Coronary artery (tissue), 2 donors: ENCODE measurements around the gene HNRNPUL1.

Experiments
- DNase-seq: peaks from one replicate; pipeline ENCODE4 v3.0.0-alpha.2; 2017; ENCODE audit warnings: low spot score
- H3K27ac ChIP-seq, 2 donors: fragments of 200-600 bp; sonication (generic); one replicate each; pipeline ENCODE4 v1.5.1; 2016 to 2019
- H3K4me3 ChIP-seq: fragments of 200-600 bp; sonication (generic); 2 replicates; pipeline ENCODE4 v1.5.1; 2016; ENCODE audit warnings: mild to moderate bottlenecking, moderate library complexity
- TF ChIP-seq, protein P1 (sequence below): fragments of 200-600 bp; sonication (generic); IDR thresholded peaks from one replicate; pipeline ENCODE4 v1.5.1; 2019; ENCODE audit warnings: antibody characterized with exemption

HNRNPUL1 gene

DNA sequence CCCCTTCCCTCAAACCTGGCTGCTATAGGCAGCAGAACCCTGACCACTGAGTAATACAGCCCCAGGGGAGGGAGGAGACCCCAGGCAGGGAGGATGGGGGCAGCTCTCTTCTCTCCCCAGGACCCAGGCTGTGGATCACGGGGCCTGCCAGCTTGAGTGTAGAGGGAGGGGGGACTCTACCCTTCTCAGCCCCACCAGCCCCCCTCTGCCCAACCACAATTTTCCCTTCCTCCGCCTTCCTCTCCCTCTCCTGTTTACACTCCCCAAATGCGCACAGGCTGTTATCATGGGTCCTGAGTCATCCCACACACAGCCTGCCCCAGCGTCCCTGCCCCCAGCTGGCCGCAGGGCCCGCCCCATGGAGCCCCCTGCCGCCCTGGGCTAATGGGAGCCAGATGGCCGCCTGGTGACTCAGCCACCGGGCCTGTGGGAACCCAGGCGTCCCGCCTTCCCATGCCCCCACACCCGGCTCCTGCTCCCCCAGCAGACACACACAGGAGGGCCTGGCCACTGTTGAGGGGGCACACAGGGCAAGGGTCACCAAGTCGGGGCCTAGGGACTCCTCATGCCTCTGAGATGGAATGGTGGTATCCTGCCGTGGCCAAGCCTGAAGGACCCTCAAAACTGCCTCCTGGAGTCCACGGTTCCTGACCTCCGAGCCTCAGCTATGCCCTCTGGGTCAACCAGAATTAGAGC, 59.4 kb downstream of the HNRNPUL1 start:
- peak; percentile 94 for DNase-seq
- TF ChIP-seq, protein P1, sequence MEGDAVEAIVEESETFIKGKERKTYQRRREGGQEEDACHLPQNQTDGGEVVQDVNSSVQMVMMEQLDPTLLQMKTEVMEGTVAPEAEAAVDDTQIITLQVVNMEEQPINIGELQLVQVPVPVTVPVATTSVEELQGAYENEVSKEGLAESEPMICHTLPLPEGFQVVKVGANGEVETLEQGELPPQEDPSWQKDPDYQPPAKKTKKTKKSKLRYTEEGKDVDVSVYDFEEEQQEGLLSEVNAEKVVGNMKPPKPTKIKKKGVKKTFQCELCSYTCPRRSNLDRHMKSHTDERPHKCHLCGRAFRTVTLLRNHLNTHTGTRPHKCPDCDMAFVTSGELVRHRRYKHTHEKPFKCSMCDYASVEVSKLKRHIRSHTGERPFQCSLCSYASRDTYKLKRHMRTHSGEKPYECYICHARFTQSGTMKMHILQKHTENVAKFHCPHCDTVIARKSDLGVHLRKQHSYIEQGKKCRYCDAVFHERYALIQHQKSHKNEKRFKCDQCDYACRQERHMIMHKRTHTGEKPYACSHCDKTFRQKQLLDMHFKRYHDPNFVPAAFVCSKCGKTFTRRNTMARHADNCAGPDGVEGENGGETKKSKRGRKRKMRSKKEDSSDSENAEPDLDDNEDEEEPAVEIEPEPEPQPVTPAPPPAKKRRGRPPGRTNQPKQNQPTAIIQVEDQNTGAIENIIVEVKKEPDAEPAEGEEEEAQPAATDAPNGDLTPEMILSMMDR = no peak
- peak overlapping the region; percentile 15 for H3K4me3 ChIP-seq
- H3K27ac ChIP-seq = peak overlapping the region; percentile 87 to 95

DNA sequence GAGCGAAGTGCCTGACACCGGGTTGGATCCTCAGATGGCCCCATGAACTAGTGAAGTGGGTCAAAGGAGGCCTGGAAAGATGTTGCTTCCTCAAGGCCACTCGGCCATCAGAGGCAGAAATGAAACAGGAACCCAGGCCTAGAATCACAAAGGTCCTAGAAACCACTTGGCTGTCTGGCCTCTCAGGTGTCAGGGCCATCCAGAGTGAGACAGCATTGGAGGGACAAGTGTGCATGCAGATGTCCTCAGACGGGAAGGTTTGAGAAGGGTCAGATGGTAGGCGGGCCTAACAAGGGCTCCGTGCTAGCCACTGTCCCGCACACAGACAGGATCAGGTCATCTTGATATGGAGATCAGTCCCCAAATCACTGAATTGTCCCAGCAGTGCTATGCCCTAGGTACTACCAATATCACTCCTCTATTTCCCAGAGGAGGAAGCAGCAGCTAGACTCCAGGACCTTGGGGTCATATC, 60.1 kb downstream of the HNRNPUL1 start:
- TF ChIP-seq, protein P1 = no peak
- H3K4me3 ChIP-seq = no peak overlapping the region
- peak overlapping the region; percentile 87 to 95 for H3K27ac ChIP-seq
- DNase-seq = no peak

DNA sequence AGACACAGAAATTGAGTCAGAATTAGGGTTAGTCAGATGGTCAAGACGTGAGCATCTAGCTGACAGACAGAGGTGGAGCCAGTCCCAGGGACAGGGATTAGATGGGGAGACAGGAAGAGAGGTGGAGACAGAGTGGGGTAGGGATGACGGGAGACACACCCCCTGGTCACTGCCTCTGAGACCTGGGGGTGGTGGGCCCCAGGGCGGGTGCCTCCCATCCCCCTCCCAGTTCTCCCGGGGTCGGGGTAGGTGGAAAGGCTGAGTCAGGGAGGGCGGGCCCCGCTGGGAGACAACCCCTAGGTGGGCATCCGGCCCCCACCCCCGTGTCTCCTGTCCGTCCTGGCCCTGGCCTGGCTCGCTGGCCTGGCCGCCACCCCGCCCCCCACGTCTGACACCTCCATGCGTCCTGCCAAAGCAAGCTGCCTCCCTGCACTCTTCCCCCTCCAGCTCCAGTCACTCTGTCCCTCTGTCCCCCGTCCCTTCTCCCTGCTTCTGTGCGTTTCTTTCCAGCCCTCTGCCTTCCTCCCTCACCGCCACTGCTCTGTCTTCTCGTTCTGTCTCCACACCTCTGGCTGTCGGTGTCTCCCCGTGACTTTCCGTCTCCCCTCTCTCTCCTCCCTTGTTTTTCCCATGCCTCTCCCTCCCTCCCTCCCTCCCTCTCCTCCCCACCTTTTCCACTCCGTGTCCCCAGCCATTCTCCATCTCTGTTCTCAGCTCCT, 60.9 kb downstream of the HNRNPUL1 start:
- Histone ChIP-seq H3K27ac (peak overlapping the region; percentile 87 to 95), H3K4me3 (peak overlapping the region; percentile 58)
- peak; percentile 90 for DNase-seq
- TF ChIP-seq, protein P1 = no peak

DNA sequence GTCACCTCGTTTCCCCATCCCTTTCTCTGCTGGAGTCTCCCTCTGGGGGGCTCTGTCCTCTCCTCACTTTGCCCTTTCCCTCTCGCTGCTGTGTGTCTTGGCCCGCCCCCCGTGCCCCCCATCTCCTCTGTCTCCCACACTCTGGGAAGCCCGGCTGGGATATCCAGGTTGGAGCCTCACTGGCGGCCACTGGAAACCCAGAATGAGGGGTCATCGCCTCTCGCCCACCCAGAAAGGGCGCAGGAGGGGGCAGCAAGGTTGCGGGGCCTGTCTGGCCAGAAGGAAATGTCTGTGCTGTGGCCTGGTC, 61.4 kb downstream of the HNRNPUL1 start:
- no peak for DNase-seq
- Histone ChIP-seq H3K27ac (peak overlapping the region; percentile 87 to 95), H3K4me3 (peak overlapping the region; percentile 58)
- TF ChIP-seq, protein P1 = no peak

DNA sequence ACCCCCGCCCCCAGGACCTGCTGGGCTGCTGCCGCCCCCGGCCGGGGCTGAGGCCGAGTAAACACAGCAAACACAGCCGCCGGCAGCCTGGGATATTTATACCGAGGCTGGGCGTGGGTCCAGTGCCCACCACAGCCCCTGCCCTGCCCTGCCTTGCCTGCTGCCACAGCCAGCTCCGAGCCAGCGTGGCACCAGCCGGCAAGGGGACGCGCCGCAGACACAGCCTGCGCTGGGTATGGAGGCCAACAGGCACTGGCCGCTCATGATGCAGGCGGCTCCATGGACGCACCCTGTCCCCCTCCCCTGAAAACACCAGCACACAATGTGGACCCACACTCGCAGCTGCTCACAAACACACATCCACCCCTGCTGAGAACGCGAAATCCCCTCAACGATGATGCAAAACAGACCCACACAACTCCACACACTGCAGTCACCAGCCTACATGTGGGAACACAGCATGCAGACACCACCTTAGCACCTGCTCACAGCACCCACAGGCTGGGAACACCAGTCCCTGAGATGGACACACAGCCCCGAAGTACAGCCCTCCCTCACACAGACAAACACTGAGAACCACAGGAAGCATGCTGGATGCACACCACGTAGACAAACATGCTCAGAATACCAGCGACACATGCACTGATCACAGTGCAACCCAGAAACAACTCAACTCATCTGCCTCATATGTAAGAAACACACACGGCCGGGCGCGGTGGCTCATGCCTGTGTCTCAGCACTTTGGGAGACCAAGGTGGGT, 62.0 kb downstream of the HNRNPUL1 start:
- Histone ChIP-seq H3K4me3 (peak overlapping the region; percentile 58), H3K27ac (peak overlapping the region; percentile 87 to 95)
- no peak for DNase-seq
- TF ChIP-seq, protein P1 = no peak

DNA sequence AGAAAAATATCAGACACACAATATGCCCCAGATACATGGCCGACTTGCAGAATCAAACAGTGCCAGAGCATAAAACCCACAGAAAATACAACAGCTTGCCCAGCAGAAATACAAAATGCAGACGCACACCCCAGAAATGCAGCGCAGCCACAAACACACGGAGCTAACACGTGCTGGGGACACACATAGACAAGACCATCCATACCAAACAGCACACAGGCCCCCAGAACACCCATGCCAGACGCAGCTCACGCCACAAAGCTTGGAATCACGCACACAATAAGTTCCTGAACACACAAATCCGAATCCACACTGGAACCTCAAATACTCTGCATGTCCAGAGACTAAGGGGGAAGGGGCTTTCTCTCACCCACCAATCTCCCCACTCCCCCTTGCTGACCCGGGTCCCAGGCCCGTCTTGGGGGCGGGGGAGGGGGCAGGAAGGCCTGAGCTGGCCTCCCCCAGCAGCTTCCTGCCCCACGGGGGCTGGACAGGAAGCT, 63.0 kb downstream of the HNRNPUL1 start:
- TF ChIP-seq, protein P1 = no peak
- H3K4me3 ChIP-seq = peak overlapping the region; percentile 57
- H3K27ac ChIP-seq = peak overlapping the region; percentile 87 to 95
- DNase-seq = no peak
